ENCODE measurements around the gene RAX2.

DNA sequence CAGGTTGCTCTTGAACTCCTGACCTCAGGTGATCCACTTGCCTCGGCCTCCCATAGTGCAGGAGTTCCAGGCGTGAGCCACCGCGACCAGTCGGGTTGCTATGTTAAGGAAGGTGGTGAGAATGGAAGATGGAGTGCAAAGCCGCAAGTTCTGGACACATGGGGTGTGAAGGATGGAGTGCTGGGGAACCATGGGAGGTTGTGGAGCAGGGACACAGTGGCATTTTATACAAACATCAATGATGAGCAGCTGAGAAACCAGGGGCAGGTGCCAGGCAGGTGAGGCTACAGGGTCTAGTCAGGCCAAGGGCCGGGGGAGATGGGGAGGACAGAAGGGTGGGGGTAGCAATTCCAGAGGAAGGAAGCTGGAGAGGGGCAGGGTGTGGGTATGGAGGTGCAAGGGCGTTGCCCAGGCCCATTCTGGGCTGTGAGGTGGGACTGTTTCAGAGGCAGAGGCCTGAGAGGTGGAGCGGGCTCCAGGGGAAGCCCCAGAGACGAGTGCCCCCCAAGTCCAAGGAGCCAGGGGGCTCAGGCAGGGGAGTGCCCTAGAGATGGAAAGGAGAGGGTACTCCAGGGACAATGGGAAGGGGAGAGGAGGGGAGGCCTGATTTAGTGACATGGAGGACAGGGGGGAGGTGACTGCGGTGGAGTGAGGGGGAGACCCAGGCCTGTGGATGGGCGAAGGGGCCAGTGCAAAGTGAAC lies 1.9 kb upstream of the RAX2 start:
- TF ChIP-seq REST (IDR thresholded peaks at IDR 0.05; ENCODE audit: borderline replicate concordance) (no peak), REST (CRISPR knock-in tag; IDR thresholded peaks at IDR 0.05; ENCODE audit: low read depth) (no peak), POLR2A (conservative IDR thresholded peaks at IDR 0.05) (no peak), RBFOX2 (IDR thresholded peaks at IDR 0.05; ENCODE audit: low read depth, low read length) (no peak), CBX2 (IDR thresholded peaks at IDR 0.05; ENCODE audit: insufficient read depth, low read length, poor library complexity, severe bottlenecking) (no peak), ZNF316 (IDR thresholded peaks at IDR 0.05) (no peak), DDX20 (tag; IDR thresholded peaks at IDR 0.05; ENCODE audit: low read depth) (no peak), GTF2B (IDR thresholded peaks at IDR 0.05; ENCODE audit: extremely low read depth, insufficient read length) (no peak), RNF2 (IDR thresholded peaks at IDR 0.05) (no peak), ZNF699 (CRISPR knock-in tag; IDR thresholded peaks at IDR 0.05; ENCODE audit: insufficient replicate concordance) (no peak), GABPB1 (CRISPR knock-in tag; IDR thresholded peaks at IDR 0.05) (no peak), JUN (IDR thresholded peaks at IDR 0.05; ENCODE audit: borderline replicate concordance, low read depth, low read length) (no peak), JUN (CRISPR knock-in tag; IDR thresholded peaks at IDR 0.05; ENCODE audit: borderline replicate concordance) (no peak), HNRNPK (IDR thresholded peaks at IDR 0.05; ENCODE audit: low read depth, low read length, poor library complexity, severe bottlenecking) (no peak)

Data from K562 (cell line).